COLO668 (cell line): ENCODE data around the gene CSDE1.

Source experiments
- DNase-seq: peaks from one replicate; lab custom pipeline; 2025; ENCODE audit not compliant: unreplicated experiment; lab: John Stamatoyannopoulos, UW

The CSDE1 gene

DNA sequence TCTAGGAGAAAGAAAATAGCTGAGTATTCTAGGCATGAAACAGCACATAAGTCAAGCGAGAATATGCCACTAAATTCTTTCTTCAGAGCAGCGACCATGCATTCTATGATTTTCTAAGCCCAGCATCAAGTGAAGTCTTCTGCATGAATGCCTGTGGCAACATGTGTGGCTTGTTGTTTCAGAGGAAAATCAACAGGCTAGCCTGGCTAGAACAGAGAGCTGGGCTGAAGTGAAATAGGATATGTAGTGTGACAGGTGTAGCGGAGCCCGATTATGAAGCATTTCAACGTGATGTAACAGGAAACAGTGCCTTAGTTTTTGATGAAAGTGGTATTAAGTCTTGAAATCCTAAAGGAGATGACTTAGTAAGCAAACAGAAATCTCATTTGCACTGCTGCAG is 7.0 kb downstream of the CSDE1 start:
- peak; percentile 60 for DNase-seq

DNA sequence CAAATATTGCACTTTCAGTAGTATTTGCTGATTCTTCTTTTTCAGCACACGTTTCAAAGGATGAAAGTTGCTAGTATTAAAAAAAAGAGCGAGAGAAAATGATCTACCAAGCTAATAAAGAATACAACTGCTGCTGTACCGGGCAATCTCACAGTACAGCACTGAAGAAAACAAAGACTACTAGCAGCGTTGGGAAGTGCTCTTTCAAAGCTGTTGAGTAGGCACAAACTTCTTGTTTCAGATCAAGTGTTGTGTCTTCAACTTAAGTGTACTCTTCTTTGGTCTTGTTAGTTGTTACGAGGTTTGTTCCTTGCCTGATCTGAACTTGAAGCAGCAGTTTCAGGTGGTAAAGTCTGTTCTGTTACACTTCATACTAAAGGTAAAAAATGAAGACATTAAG is 7.9 kb downstream of the CSDE1 start:
- no peak for DNase-seq

- no peak for DNase-seq
Measured at GRCh38 chr1:114746450-114747121, 11.2 kb downstream of the CSDE1 start.

DNA sequence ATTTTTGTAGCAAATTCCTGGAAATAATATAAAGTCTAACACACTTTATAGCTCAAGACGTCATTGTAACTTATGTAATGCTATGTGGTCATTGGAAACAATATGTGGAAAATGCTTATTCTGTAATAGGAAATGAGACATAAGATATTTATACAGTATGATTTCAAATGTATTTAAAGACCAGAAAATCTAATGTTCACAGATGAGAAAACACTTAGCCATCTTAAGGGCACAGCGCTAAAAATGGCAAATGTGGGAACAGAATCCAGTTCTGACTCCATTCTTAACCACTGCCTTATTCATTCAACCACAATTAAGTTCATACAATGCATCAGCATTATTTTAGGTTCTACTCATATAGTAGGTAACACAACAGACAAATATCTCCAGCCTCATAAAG is 12.5 kb downstream of the CSDE1 start:
- DNase-seq, result no peak

DNA sequence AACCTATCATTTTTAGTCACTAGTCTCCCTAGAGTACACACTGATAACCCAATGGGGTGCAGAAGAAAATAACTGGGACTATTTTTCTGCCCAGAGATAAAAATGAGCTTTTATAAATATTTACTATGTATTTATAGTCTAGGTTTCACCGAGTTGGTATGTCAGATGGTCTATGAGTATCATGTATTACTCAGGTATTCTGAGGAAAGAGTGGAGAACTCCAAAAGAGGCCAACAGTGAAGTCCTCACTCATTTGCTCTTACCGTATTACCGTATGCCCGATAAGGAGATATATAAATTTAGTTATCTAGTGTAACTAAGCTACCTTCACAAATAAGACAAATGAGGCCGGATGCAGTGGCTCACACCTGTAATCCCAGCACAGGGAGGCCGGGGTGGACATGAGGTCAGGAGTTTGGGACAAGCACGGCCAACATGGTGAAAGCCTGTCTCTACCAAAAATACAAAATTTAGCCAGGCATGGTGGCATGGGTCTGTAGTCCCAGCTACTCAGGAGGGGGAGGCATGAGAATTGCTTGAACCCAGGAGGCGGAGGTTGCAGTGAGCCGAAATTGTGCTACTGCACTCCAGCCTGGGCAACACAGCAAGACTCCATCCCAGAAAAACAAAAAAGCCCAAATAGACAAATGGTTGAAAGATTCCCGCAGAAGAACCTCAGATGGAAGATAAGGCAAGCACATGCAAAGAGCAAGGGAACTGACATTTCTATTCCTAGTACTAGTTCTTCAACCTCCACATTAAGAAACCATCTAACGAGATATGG is 15.6 kb downstream of the CSDE1 start:
- no peak for DNase-seq

DNA sequence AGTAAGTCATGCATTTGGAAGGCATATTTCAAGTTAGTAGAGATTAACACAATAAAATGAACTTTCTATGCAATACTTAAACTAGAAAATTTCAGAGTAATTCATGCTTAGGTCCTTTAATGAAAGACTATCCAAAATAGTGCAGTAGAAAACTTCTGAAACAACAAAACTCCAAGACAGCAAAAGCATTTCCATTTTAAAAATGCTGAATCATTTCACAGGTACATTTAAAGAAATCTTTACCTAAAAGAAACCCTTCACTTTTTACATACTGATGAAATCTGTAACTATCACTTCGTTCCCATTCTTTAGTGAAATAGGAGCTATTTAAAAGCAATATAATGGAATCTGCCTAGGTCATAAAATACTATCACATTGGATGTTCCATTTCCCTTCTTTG is 17.5 kb downstream of the CSDE1 start:
- DNase-seq, result no peak

DNA sequence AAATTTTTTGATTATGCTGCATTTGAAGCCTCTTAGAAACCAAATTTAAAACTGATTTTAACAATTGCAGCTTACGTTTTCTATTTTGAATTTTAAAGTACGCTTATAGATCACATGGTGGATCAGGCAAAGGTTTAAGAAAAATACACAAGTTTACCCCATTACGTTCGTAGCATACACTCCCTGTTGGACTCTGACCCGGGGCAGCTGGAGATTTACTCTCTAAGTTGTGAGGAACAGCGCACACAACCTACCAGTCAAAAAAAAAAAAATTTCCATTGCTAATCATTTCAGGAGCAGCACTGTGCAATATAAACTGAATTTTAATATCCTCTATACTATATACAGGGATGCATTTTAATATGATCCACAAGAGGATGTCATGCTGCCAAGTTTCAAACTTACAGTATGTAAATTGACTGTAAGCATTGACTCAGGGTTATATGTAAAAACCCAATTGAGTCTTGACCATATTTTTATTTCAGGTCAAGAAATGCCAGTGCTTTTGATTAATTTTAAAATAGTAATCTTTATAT is 20.4 kb downstream of the CSDE1 start:
- DNase-seq, result no peak

DNA sequence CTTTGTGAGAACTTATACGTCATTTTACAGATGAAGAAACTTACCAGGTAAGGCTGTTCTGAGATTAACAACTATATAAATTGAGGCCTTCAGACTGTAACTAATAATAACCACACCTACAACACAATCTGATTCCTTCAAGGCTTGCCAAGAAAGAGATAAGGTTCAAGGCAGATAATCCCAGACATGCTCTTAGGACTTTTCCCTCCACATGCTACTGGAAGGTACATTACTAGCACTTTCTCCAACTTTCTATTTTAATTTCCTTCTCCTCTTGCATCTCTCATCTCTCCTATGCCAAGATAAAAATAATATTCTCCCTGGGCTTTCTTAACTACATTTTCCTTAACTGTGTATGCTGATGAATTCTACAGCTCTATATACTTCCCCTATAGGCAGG is 22.3 kb downstream of the CSDE1 start:
- no peak for DNase-seq

DNA sequence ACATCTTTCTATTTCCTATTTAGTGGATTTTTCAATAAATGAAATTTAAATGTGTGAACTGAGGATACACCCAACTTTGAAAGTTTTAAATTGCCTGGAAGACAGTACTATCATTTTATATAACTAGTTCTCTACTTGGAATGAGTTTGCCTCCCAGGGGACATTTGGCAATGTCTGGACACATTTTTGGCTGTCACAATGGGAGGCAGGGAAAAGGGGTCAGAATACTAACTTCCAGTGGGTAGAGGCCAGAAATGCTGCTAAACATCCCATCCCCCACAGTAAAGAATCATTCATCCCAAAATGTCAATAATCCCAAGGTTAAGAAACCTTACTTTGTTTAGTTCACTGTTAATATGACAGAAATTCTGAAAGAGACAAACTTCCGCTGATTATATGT is 28.0 kb downstream of the CSDE1 start:
- DNase-seq, result no peak

DNA sequence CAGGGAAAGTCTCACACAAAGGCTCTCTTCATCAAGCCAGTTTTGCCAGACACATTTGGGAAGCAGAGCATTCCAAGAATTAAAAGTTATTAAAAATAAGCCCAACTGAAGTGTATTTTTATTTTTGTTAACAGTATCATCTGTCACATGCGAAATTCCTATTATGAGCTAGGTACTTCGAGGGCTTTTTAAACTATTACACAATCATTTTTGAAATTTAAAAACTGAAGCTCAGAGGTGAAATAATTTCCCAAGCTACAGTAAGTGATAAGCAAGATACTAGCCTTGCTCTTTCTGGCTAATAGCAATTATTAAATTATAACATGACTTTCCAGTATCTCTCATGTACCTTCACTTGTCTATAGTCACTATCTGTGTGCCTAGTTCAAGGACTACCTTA is 29.2 kb downstream of the CSDE1 start:
- no peak for DNase-seq

GRCh38 chr1:114725230-114725629 is 32.6 kb downstream of the CSDE1 start:
- no peak for DNase-seq

DNA sequence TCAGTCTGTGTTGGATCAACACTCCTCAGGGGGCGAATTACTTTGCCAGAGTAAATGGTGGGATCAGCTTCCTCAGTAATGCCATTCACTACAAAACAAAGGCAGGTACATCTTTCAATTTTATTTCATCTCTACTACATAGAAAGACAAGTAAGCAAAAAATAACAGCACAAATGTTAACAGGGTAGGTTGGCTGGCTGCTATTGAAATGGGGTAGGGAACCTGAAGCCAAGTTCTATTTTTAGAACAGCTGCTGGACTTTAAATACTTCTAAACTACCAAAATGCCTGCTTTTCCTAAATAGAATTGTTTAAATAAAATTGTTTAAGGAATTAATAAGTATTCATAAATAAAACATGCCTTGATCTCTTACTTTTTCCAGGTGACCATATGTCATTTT is 33.9 kb downstream of the CSDE1 start:
- DNase-seq, result no peak

DNA sequence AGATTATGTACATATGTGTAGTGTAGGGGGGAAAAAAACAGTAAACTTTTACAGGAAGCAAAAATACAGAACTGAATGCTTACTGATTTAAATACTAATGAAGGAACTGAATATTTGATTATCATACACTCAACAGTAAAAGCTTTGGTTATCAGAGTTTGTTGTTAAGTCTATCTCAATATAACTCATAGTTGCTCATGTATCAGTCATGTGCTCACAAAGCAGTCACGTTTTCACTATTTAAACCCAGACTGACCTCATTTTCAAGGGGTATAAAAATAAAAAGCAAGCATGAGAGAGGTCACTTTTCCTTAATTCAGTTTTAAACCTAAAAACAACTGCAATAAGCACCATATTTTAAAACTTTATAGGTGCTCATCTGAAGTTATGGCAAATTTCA is 34.3 kb downstream of the CSDE1 start:
- no peak for DNase-seq

- no peak for DNase-seq
Measured at GRCh38 chr1:114720492-114720891, 37.3 kb downstream of the CSDE1 start.

- no peak for DNase-seq
Measured at GRCh38 chr1:114719424-114719787, 38.4 kb downstream of the CSDE1 start.

DNA sequence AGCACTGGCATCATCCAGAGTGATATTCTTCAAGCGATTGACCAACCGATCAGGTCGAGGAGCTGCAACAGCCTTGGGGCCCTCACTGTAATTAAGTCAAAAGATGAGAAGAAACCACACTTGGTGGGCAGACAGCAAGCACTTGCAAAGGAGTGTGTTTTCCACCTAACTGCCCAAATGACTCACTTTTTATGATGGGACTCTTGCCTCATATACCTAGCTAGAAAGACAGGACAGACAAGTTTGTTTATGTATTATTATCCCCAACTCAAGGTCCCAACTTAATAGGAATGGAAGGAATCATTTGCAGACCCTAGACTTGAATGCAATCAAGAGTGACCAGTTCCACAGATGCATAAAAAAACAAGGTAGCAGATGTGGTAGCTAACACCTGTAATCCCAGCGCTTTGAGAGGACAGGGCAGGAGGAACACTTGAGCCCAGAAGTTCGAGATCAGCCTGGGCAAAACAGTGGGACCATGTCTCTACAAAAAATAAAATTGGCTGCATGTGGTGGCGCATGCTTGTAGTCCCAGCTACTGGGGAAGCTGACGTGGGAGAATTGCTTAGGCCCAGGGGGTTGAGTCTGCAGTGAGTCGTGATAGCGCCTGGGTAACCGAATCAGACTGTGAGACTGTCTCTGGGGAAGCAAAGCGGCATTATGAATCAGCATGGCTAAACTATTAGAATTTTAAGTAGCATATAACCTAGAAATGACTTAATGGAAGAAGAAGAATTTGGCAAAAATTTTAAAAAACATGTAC is 38.9 kb downstream of the CSDE1 start:
- no peak for DNase-seq

- DNase-seq, result peak; percentile 97
Measured at GRCh38 chr1:114716304-114717170, 41.2 kb downstream of the CSDE1 start, which contains the start of gene NRAS. NRAS (minus strand) TSS chr1:114716771; CDS start chr1:114716160, 611 bp downstream.

GRCh38 chr1:114715952-114716303 is 41.9 kb downstream of the CSDE1 start:
- no peak for DNase-seq

GRCh38 chr1:114712977-114713376 is 44.8 kb downstream of the CSDE1 start:
- no peak for DNase-seq

DNA sequence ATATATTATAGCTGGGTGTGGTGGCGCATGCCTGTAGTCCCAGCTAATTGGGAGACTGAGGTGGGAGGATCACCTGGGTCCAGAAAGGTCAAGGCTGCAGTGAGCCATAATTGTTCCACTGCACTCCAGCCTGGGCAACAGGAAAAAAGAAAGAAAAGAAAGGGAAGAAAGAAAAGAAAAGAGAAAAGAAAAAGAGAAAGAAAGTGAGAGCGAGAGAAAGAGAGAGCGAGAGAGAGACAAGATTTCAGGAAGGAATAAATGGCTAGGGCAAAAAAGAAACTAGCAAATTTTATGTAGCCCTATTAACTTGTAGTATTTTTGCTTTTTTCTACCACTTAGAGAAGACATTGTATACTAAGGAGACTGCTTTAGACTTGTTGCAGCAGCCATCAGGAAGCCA is 47.4 kb downstream of the CSDE1 start:
- DNase-seq, result no peak

GRCh38 chr1:114707604-114708003 is 50.2 kb downstream of the CSDE1 start:
- no peak for DNase-seq
